ENCODE results near the gene PIK3R2. TPM values are rescaled to one million over a fixed set of nuclear protein-coding genes. Genes with fewer than 3 reads are reported as not detected.
"Not testable (repeated sequence)": the region's sequence is repeated elsewhere in the genome, so short reads cannot be mapped to it uniquely, and the experiment has no call there.

The PIK3R2 gene
- total RNA-seq, 1 donor from 2014 or later: 16.6 TPM

- intact Hi-C loops (cut with micrococcal nuclease): no loop called here
Observed at GRCh38 chr19:18198374-18198773, 45.4 kb downstream of the PIK3R2 start.

GRCh38 chr19:18202397-18202777, 49.4 kb downstream of the PIK3R2 start:
- intact Hi-C loops (cut with micrococcal nuclease): loop anchor here (5.0 kb wide), 1 partner anchor 215 kb away; the partner anchor contains the start of gene SSBP4

DNA sequence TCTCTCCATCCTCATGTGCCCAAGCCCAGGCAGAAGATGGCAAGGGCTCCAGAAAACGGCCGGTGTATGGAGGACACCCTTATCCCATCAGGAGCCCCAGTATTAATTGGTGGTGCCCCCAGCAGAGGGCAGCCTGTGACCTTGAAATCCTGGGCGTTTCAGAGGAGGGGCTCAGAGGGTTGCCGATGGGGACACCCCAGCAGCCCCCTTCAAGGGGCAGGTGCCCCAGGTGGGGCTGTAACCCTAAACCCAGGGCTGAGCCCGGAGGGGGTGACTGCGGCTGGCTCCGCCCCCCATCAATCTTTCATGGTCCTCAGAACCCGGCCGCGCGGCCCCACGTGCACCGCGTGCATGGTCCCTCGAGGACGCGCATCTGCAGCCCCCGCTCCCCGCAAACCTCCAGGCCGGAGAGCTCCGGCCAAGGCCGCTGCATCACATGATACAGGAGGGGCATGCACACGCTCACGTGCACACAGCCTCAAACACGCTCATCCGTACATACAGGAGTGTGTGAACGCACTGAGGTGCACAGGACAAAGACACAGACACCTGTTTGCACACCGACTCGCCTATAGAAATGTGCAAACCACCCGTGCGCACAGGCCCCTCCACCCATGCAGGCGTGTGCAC, 49.9 kb downstream of the PIK3R2 start:
- intact Hi-C loops (cut with micrococcal nuclease): loop anchor here (5.0 kb wide), 1 partner anchor 214 kb away; the partner anchor contains the start of gene SSBP4

DNA sequence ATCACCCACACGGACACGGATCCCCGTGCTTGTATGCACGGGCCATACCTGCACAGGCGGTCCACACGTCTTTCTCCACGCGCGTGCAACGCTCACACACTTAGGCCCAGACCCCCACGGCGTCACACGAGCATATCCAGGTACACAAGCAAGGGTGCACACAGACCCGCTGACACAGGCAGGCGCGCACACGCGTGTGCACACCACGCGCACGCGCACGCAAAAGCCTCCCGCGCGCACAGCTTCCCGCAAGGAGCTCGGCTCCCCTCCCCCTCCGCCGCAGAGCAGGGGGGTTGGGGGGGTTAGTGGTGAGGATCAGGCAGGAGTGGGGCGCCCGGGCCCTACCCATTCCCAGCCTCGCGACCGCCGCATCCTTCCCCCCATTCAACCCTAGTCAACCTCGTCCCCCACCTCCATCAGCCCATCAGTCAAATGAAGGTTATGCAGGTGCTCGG, 50.5 kb downstream of the PIK3R2 start:
- intact Hi-C loops (cut with micrococcal nuclease): loop anchor here (5.0 kb wide), 1 partner anchor 214 kb away; the partner anchor contains the start of gene SSBP4

GRCh38 chr19:18203863-18204393, 51.0 kb downstream of the PIK3R2 start, which contains the start of gene RAB3A:
RAB3A (minus strand) TSS chr19:18204042; CDS start chr19:18202740, 1,302 bp downstream.
- intact Hi-C loops (cut with micrococcal nuclease): loop anchor here (1.0 to 5.0 kb wide), 2 partner anchors 12 to 213 kb away; partner anchors contain the start of gene SSBP4

GRCh38 chr19:18204394-18205199, 51.6 kb downstream of the PIK3R2 start:
- intact Hi-C loops (cut with micrococcal nuclease): loop anchor here (1.0 to 5.0 kb wide), 2 partner anchors 12 to 213 kb away; partner anchors contain the start of gene SSBP4

- intact Hi-C loops (cut with micrococcal nuclease): no loop called here
Observed at GRCh38 chr19:18205200-18205892, 52.4 kb downstream of the PIK3R2 start.

GRCh38 chr19:18206018-18206417, 53.1 kb downstream of the PIK3R2 start:
- intact Hi-C loops (cut with micrococcal nuclease): no loop called here

DNA sequence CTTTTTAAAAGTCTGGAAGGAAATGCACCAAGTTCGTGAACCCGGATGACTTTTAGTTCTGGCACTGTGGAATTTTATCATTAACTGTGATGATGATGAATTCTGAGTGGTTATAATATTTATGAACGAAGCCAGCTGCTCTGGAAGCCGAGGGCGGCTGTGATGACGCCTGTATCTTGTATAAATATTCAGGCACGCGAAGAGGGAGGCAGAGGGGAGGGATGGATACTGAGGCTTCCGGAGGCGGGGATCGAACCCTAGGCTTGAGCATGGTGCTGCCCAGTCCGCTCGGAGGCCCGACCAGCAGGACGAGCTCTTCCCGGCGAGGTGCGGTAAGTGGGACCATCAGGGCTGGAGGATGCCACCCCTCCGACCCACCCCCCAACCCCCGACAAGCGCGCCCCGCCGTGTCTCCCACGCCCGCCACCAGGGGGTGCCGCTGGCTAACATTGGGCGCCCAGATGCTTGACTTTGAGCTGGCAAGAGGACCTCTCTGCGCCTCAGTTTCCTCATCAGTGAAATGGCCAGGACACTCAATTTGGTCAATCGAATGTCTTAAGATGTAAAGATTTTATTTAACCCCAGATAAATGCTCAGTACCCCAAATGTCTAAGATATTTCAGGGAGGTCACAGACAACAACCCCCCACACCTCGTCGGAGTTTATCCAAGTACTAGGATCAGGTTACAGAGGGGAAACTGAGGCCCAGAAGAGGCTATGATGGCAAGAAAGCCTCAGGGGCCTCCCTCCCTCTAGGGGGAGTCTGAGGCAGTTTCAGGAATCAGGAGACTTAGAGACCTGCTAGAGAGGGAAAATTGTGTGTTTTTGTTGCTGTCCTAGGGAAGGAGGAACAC, 55.4 kb downstream of the PIK3R2 start:
- intact Hi-C loops (cut with micrococcal nuclease): loop anchor here (1.0 kb wide), 1 partner anchor 44 kb away; no protein-coding TSS in a partner anchor

DNA sequence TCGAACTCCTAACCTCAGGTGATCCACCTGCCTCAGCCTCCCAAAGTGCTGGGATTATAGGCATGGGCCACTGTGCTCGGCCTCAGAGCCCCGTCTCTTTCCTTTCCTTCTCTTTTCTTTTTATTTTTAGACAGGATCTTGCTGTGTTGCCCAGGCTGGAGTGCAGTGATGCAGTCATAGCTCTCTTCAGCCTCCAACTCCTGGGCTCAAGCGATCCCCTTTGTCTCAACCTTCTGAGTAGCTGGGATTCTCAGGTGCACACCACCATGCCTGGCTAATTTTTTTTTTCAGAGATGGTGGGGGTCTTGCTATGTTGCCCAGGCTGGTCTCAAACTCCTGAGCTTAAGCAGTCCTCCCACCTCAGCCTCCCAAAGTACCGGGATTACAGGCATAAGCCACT, 56.9 kb downstream of the PIK3R2 start:
- intact Hi-C loops (cut with micrococcal nuclease): not testable (repeated sequence)

- intact Hi-C loops (cut with micrococcal nuclease): no loop called here
Observed at GRCh38 chr19:18211683-18212082, 58.7 kb downstream of the PIK3R2 start.

DNA sequence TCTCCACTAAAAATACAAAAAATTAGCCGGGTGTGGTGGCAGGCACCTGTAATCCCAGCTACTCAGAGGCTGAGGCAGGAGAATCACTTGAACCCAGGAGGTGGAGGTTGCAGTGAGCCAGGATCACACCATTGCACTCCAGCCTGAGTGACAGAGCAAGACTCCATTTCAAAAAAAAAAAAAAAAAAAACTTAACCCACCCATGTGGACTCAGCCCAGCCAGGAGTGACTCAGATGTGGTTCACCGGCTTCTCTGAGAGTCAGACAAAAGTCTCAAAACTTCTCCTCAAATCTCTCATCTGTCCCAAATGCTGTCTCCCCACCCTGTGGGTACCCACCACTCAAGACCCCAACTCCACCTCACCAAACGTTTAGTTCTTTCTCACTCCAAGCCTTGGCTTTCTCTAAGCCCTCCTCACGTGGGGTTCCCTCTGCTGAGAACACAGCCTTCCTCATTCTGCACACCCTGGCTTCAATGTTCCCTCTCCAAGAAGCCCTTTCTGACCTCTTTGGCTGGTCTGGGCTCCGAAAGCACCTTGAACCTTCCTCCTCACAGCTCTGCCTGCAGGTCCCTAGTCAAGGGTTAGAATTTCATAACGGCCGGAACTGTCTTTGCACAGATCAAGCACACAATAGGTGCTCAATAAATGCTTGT, 61.9 kb downstream of the PIK3R2 start:
- intact Hi-C loops (cut with micrococcal nuclease): no loop called here

DNA sequence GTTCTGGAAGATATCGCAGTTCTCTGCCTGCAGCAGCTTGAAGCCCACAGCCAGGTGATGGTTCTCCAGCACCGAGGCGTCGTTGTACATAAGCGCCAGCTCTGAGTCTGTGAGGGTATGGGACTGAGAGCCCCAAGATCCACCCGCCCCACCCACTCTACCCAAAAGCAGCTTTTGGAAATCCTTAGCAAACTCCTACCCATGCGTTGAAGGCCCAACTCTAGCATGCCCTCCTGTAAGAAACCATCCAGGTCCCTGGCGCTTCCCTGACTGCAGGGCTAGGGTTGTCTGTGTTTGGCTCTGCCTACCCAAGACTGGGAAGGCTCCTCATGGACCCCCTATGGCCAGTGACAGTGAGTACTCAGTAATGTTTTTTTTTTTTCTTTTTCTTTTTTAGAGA, 63.8 kb downstream of the PIK3R2 start:
- intact Hi-C loops (cut with micrococcal nuclease): no loop called here

DNA sequence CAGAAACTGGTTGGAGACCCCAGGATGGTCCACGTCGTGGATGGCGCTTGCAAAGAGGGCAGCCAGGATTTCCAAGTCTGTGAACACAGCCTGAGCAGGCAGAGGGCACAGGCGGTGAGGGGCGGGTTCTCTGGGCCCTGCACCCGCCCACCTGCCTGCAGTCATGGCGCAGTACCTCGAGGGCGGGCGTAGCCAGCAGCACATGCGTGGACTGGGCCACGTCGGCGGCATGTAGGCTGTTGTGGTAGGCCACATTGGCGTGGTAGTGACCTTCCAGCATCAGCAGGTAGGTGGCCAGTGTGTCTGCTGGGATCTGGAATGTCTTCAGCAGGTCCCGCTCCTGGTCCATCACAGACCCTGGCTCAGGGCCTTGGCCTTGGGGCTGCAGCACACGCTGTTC, 65.2 kb downstream of the PIK3R2 start:
- intact Hi-C loops (cut with micrococcal nuclease): no loop called here

DNA sequence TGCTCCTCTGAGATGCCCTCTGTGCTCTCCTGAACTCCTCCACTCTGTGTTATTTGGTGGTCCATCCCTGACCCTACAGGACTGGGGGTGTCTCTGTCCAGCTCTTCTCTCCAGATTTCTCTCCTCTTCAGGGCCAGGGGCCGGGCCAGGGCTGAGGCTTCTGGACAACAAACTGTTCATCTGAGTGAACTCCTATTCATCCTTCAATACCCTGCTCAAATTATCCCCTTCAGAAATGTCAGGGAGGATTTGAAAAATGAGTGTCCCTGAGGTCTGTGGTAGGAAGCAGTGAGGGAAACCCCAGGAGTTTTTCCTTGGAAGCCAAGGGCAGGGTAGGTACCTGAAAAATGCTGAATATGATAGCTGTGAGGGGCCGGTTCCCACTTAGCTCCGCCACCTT, 65.6 kb downstream of the PIK3R2 start:
- intact Hi-C loops (cut with micrococcal nuclease): no loop called here

Other genes with a start within 250 kb of the PIK3R2 start
- gene CCDC124, start 220.1 kb upstream of the PIK3R2 start, total RNA-seq: 64.2 and 65.9 TPM in 2 replicates
- gene KCNN1, start 186.1 kb upstream of the PIK3R2 start, total RNA-seq: 0.05 TPM in 1 of 2 replicates, not detected in the other
- 43.1 and 46.7 TPM in 2 replicates for gene ARRDC2, start 145.0 kb upstream of the PIK3R2 start, total RNA-seq
- 93.4 and 93.9 TPM in 2 replicates for gene IL12RB1, start 66.2 kb upstream of the PIK3R2 start, total RNA-seq
- gene MAST3, start 55.4 kb upstream of the PIK3R2 start, total RNA-seq: 22.5 and 23.7 TPM in 2 replicates
- 60.7 and 61.5 TPM in 2 replicates for gene IFI30, start 20.6 kb downstream of the PIK3R2 start, total RNA-seq
- 7.4 and 9.6 TPM in 2 replicates for gene MPV17L2, start 40.1 kb downstream of the PIK3R2 start, total RNA-seq
- 3.5 and 4.7 TPM in 2 replicates for gene RAB3A, start 50.9 kb downstream of the PIK3R2 start, total RNA-seq
- gene PDE4C, start 73.3 kb downstream of the PIK3R2 start, total RNA-seq: not detected in 2 replicates
- gene IQCN, start 121.3 kb downstream of the PIK3R2 start, total RNA-seq: 4.9 and 5.4 TPM in 2 replicates
- 292 and 308 TPM in 2 replicates for gene JUND, start 128.5 kb downstream of the PIK3R2 start, total RNA-seq
- 170 and 178 TPM in 2 replicates for gene LSM4, start 169.9 kb downstream of the PIK3R2 start, total RNA-seq
- gene PGPEP1, start 187.4 kb downstream of the PIK3R2 start, total RNA-seq: 26.4 and 30.2 TPM in 2 replicates
- gene GDF15, start 233.0 kb downstream of the PIK3R2 start, total RNA-seq: 0.32 TPM in 1 of 2 replicates, not detected in the other
- gene LRRC25, start 244.5 kb downstream of the PIK3R2 start, total RNA-seq: not detected in 2 replicates